SK-N-SH (cell line): ENCODE data around the gene RFX4. TPM values are rescaled to one million over a fixed set of nuclear protein-coding genes. Genes with fewer than 3 reads are reported as not detected.

Experiments
- CTCF ChIA-PET: fragments of 300-600, 350-600 bp; formaldehyde crosslinking; extraction: SDS; loops from one replicate; lab custom pipeline; 2021; lab: Yijun Ruan, JAX
- POLR2A ChIA-PET: fragments of 350-600 bp; sonication (Branson Sonifier 250); formaldehyde crosslinking; extraction: SDS; loops from one replicate; lab custom pipeline; 2020; ENCODE audit warnings: antibody characterized with exemption, inconsistent platforms; lab: Yijun Ruan, JAX
- DNase-seq: peaks from one replicate; pipeline ENCODE4 v3.0.0; 2012
- H2AFZ ChIP-seq: fragments of 200-600 bp; sonication (generic); 2 replicates; pipeline ENCODE4 v1.8.1; 2016; ENCODE audit warnings: antibody characterized with exemption, mild to moderate bottlenecking, low read depth
- H3F3A ChIP-seq: fragments of 200-600 bp; sonication (generic); replicated peaks from 2 replicates; pipeline ENCODE3; 2016; ENCODE audit warnings: antibody characterized with exemption, mild to moderate bottlenecking; ENCODE audit not compliant: insufficient read depth
- H3K27ac ChIP-seq, 2 experiments: fragments of 200-500 bp in 1 of 2; fragments of 200-600 bp in 1 of 2; sonication (Bioruptor generic) in 1 of 2; sonication (generic), shearing (Covaris generic) in 1 of 2; 2 replicates each; pipeline versions ENCODE4 v1.5.1 to v1.6.1; 2014 to 2016; ENCODE audit warnings: low read depth in 2 of 2, inconsistent platforms in 1 of 2, low read length in 1 of 2, mild to moderate bottlenecking in 1 of 2, mixed read lengths in 1 of 2
- H3K27me3 ChIP-seq: fragments of 200-600 bp; sonication (generic), shearing (Covaris generic); 2 replicates; pipeline ENCODE4 v1.6.1; 2016; ENCODE audit warnings: mixed run types; ENCODE audit not compliant: insufficient read depth
- H3K36me3 ChIP-seq, 2 experiments: fragments of 200-500 bp in 1 of 2; fragments of 200-600 bp in 1 of 2; sonication (Bioruptor generic) in 1 of 2; sonication (generic) in 1 of 2; replicated peaks in 1 of 2; 2 replicates each; pipeline versions ENCODE3 to v1.5.1; 2014 to 2016; ENCODE audit warnings: low read length in 1 of 2, mild to moderate bottlenecking in 1 of 2; ENCODE audit not compliant: insufficient read depth in 2 of 2, control insufficient read depth in 1 of 2
- H3K4me1 ChIP-seq, 2 experiments: fragments of 200-500 bp in 1 of 2; fragments of 200-600 bp in 1 of 2; sonication (Bioruptor generic) in 1 of 2; sonication (generic), shearing (Covaris generic) in 1 of 2; 2 replicates each; pipeline versions ENCODE4 v1.5.1 to v1.6.1; 2014 to 2016; ENCODE audit warnings: low read depth in 1 of 2, low read length in 1 of 2, mixed run types in 1 of 2; ENCODE audit not compliant: insufficient read depth in 2 of 2, control insufficient read depth in 1 of 2
- H3K4me2 ChIP-seq: fragments of 200-600 bp; sonication (generic), shearing (Covaris generic); 2 replicates; pipeline ENCODE4 v1.6.1; 2017; ENCODE audit warnings: mixed run types
- H3K4me3 ChIP-seq, 2 experiments: fragments of 200-500 bp in 1 of 2; fragments of 200-600 bp in 1 of 2; sonication (Bioruptor generic) in 1 of 2; sonication (generic), shearing (Covaris generic) in 1 of 2; 2 replicates each; pipeline versions ENCODE4 v1.5.1 to v1.8.1; 2014 to 2016; ENCODE audit warnings: low read depth in 2 of 2, inconsistent platforms in 1 of 2, low read length in 1 of 2, mild to moderate bottlenecking in 1 of 2, mixed read lengths in 1 of 2, moderate library complexity in 1 of 2
- H3K79me2 ChIP-seq: fragments of 200-600 bp; sonication (generic); 2 replicates; pipeline ENCODE4 v1.8.1; 2017; ENCODE audit warnings: mild to moderate bottlenecking; ENCODE audit not compliant: insufficient read depth
- H3K9ac ChIP-seq: fragments of 200-600 bp; sonication (generic); 2 replicates; pipeline ENCODE4 v1.6.1; 2017; ENCODE audit warnings: mixed run types
- H3K9me2 ChIP-seq: fragments of 200-600 bp; sonication (generic); 2 replicates; pipeline ENCODE4 v1.6.1; 2017; ENCODE audit warnings: mixed run types
- H3K9me3 ChIP-seq: fragments of 200-600 bp; sonication (generic); 2 replicates; pipeline ENCODE4 v1.6.1; 2017; ENCODE audit warnings: mixed run types, mild to moderate bottlenecking, moderate library complexity
- H4K20me1 ChIP-seq: fragments of 200-600 bp; sonication (generic); 2 replicates; pipeline ENCODE4 v1.6.1; 2017; ENCODE audit warnings: mild to moderate bottlenecking, mixed run types; ENCODE audit not compliant: insufficient read depth
- CHD2 ChIP-seq: fragments of 150-350 bp; IDR thresholded peaks from 2 replicates; pipeline ENCODE4 v1.6.1; 2018; ENCODE audit warnings: low read length; ENCODE audit not compliant: partially characterized antibody
- EP300 ChIP-seq, 2 experiments: IDR thresholded peaks; 2 replicates each; pipeline versions ENCODE4 v1.4.0 to v1.6.1; 2012; ENCODE audit warnings: borderline replicate concordance in 1 of 2, low read depth in 1 of 2, low read length in 1 of 2
- EZH2phosphoT487 ChIP-seq: fragments of 200-600 bp; sonication (generic); IDR thresholded peaks from 2 replicates; pipeline ENCODE4 v1.6.1; 2017; ENCODE audit warnings: low read depth, mixed run types, mild to moderate bottlenecking, antibody characterized with exemption, moderate library complexity, borderline replicate concordance
- FOSL2 ChIP-seq: IDR thresholded peaks from 2 replicates; pipeline ENCODE4 v1.4.0; 2012; ENCODE audit warnings: low read depth, mild to moderate bottlenecking, moderate library complexity, borderline replicate concordance
- FOXM1 ChIP-seq: IDR thresholded peaks from 2 replicates; pipeline ENCODE4 v1.4.0; 2012; ENCODE audit warnings: low read depth, mild to moderate bottlenecking
- GABPA ChIP-seq: IDR thresholded peaks from 2 replicates; pipeline ENCODE4 v1.4.0; 2012; ENCODE audit warnings: low read depth, mild to moderate bottlenecking
- GATA2 ChIP-seq: sonication (generic); formaldehyde crosslinking; IDR thresholded peaks from 2 replicates; pipeline ENCODE4 v1.5.0; 2020; ENCODE audit warnings: mild to moderate bottlenecking, missing genetic modification reagents
- JUND ChIP-seq: IDR thresholded peaks from 2 replicates; pipeline ENCODE4 v1.4.0; 2012
- MEF2A ChIP-seq: IDR thresholded peaks from 2 replicates; pipeline ENCODE4 v1.4.0; 2012; ENCODE audit warnings: low read depth, borderline replicate concordance
- MXI1 ChIP-seq: IDR thresholded peaks from 2 replicates; pipeline ENCODE4 v1.6.1; 2012; ENCODE audit warnings: mild to moderate bottlenecking, low read depth, low read length, improper control_type of control experiment
- NFIC ChIP-seq: IDR thresholded peaks from 2 replicates; pipeline ENCODE4 v1.4.0; 2012; ENCODE audit warnings: borderline replicate concordance
- TCF12 ChIP-seq: IDR thresholded peaks from 2 replicates; pipeline ENCODE4 v1.4.0; 2012
- TEAD4 ChIP-seq: IDR thresholded peaks from 2 replicates; pipeline ENCODE4 v1.4.0; 2012; ENCODE audit warnings: mild to moderate bottlenecking, borderline replicate concordance; ENCODE audit not compliant: insufficient read depth
- YY1 ChIP-seq: IDR thresholded peaks from 2 replicates; pipeline ENCODE4 v1.4.0; 2012; ENCODE audit warnings: low read depth, mild to moderate bottlenecking
- WGBS: methylation state at CpG from one replicate; pipeline ENCODE4 v1.1.6; 2017; ENCODE audit warnings: low lambda C conversion rate; 5-methylcytosine and 5-hydroxymethylcytosine counted together
- polyA plus RNA-seq, 3 experiments: library from polyadenylated mRNA; depleted of rRNA; stranded (reverse); fragments of >200 nt; gene quantifications; 2 replicates each; pipeline ENCODE4 v1.2.3, GENCODE V29; 2012
- TF ChIP-seq, protein P1 (sequence below): IDR thresholded peaks from 2 replicates; pipeline ENCODE4; 2012
- TF ChIP-seq, protein P2 (sequence below): fragments of 200-600 bp; sonication (generic); IDR thresholded peaks from 2 replicates; pipeline ENCODE4 v1.6.1; 2017; ENCODE audit warnings: antibody characterized with exemption, mild to moderate bottlenecking, moderate library complexity
- TF ChIP-seq, protein P3 (sequence below): IDR thresholded peaks from 2 replicates; pipeline ENCODE4 v1.4.0; 2012; ENCODE audit warnings: low read depth, borderline replicate concordance
- TF ChIP-seq, protein P4 (sequence below): IDR thresholded peaks from 2 replicates; pipeline ENCODE4 v1.6.1; 2012; ENCODE audit warnings: mild to moderate bottlenecking, low read depth, low read length, moderate library complexity
- TF ChIP-seq, protein P5 (sequence below): IDR thresholded peaks from 2 replicates; pipeline ENCODE4 v1.4.0; 2012; ENCODE audit warnings: low read depth

The RFX4 gene
- polyA plus RNA-seq, 1 of the 3 experiments (the other 2 are of a cell fraction) = not detected

DNA sequence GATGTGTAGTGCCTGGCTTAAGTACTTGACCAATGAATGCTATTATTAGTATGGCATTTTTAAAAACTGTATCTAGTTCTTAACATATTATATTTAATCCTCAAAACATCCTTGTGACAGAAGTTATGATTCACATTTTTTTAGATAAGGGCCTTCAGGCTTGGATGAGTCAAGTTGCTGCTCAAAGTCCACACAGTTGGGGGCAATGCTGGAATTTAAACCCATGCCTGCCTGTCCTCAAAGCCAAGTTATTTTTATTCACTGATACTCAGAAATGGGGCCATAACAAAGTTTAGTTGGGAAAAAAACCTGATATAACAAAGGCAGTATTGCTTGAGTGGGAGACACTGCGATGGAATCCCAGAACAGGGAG is 50.6 kb downstream of the RFX4 start:
- CTCF ChIA-PET = no interaction called here
- no peaks in the 10 kb centered on the region for H3K36me3 ChIP-seq
- TF ChIP-seq JUND (peak; percentile 63), FOXM1 (no peak), CHD2 (no peak), YY1 (no peak), TCF12 (peak; percentile 70), FOSL2 (peak; percentile 72), NFIC (peak; percentile 55; the same call in 1 of the 2 replicates), GABPA (no peak), EP300 (IDR thresholded peaks at IDR 0.05; ENCODE audit: borderline replicate concordance in 1 of 2, low read depth in 1 of 2, low read length in 1 of 2) (0 out of 4 replicates have a peak, but pooled peaks of 1 of the 2 experiments have one; percentile 59), TEAD4 (0 out of 2 replicates have a peak, but pooled peaks have one; percentile 39), MEF2A (peak; percentile 34; the same call in 1 of the 2 replicates)
- TF ChIP-seq, protein P1, sequence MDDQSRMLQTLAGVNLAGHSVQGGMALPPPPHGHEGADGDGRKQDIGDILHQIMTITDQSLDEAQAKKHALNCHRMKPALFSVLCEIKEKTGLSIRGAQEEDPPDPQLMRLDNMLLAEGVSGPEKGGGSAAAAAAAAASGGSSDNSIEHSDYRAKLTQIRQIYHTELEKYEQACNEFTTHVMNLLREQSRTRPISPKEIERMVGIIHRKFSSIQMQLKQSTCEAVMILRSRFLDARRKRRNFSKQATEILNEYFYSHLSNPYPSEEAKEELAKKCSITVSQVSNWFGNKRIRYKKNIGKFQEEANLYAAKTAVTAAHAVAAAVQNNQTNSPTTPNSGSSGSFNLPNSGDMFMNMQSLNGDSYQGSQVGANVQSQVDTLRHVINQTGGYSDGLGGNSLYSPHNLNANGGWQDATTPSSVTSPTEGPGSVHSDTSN = peak; percentile 62
- H3K27me3 ChIP-seq = no peaks in the 10 kb centered on the region
- 75% methylated on average over 1 of the region's 1 CpG for WGBS
- POLR2A ChIA-PET = no interaction called here
- H3F3A ChIP-seq = peaks cover 4% of the 10 kb centered on the region
- no peak overlapping the region for H3K4me3 ChIP-seq
- no peaks in the 10 kb centered on the region for H3K9me2 ChIP-seq
- H3K79me2 ChIP-seq = no peaks in the 10 kb centered on the region
- DNase-seq = no peak
- no peak overlapping the region for H3K4me2 ChIP-seq
- H3K4me1 ChIP-seq = peaks cover 2 to 6% of the 10 kb centered on the region in 2 experiments; a peak in 2 of 4 replicates
- H4K20me1 ChIP-seq = no peaks in the 10 kb centered on the region
- H3K27ac ChIP-seq = peak overlapping the region in 1 of 2 experiments; percentile 37; a peak in 1 of 4 replicates
- H3K9me3 ChIP-seq = no peaks in the 10 kb centered on the region
- H3K9ac ChIP-seq = no peak overlapping the region
- H2AFZ ChIP-seq = no peak overlapping the region

DNA sequence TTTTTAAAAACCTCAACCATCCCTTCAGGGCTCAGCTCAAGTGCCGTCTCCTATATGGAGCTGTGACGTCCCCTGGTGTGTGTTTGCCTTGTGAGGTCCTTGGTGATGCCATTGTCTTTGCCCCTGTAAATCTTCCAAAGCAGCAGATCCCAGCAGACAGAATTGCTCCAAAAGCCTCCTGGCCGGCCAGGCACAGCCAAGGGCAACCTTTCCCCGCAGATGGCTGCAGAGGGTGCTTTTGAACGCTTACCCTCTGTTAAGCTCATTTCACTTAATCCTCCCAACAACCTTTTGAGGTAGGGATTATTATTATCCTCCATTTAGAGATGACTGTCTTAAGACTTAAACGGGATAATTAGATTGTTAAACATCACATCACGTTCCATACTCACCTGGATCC is 51.4 kb downstream of the RFX4 start:
- WGBS = 68% methylated on average over 7 of the region's 7 CpGs
- no peak for DNase-seq
- no peak overlapping the region for H2AFZ ChIP-seq
- H3K27ac ChIP-seq = no peak overlapping the region
- H3K4me2 ChIP-seq = no peak overlapping the region
- H3K9me2 ChIP-seq = no peaks in the 10 kb centered on the region
- H3K9me3 ChIP-seq = no peaks in the 10 kb centered on the region
- H4K20me1 ChIP-seq = no peaks in the 10 kb centered on the region
- H3K4me1 ChIP-seq = peaks cover 2 to 6% of the 10 kb centered on the region in 2 experiments; a peak in 2 of 4 replicates
- no peaks in the 10 kb centered on the region for H3K27me3 ChIP-seq
- ChIA-PET POLR2A (no interaction called here), CTCF (interaction anchor here (1.4 kb wide), 1 partner anchor 59 kb away, joined by 3 read pairs; no protein-coding TSS in a partner anchor)
- no peak overlapping the region for H3K4me3 ChIP-seq
- H3K9ac ChIP-seq = no peak overlapping the region
- H3K36me3 ChIP-seq = no peaks in the 10 kb centered on the region
- H3K79me2 ChIP-seq = no peaks in the 10 kb centered on the region
- peaks cover 4% of the 10 kb centered on the region for H3F3A ChIP-seq
- TF ChIP-seq GATA2 (no peak), FOXM1 (no peak), TEAD4 (no peak), MXI1 (no peak), FOSL2 (no peak), EZH2phosphoT487 (no peak), YY1 (no peak)
- TF ChIP-seq, protein P2, sequence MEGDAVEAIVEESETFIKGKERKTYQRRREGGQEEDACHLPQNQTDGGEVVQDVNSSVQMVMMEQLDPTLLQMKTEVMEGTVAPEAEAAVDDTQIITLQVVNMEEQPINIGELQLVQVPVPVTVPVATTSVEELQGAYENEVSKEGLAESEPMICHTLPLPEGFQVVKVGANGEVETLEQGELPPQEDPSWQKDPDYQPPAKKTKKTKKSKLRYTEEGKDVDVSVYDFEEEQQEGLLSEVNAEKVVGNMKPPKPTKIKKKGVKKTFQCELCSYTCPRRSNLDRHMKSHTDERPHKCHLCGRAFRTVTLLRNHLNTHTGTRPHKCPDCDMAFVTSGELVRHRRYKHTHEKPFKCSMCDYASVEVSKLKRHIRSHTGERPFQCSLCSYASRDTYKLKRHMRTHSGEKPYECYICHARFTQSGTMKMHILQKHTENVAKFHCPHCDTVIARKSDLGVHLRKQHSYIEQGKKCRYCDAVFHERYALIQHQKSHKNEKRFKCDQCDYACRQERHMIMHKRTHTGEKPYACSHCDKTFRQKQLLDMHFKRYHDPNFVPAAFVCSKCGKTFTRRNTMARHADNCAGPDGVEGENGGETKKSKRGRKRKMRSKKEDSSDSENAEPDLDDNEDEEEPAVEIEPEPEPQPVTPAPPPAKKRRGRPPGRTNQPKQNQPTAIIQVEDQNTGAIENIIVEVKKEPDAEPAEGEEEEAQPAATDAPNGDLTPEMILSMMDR = no peak
- TF ChIP-seq, protein P3, sequence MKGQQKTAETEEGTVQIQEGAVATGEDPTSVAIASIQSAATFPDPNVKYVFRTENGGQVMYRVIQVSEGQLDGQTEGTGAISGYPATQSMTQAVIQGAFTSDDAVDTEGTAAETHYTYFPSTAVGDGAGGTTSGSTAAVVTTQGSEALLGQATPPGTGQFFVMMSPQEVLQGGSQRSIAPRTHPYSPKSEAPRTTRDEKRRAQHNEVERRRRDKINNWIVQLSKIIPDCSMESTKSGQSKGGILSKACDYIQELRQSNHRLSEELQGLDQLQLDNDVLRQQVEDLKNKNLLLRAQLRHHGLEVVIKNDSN = no peak
- TF ChIP-seq, protein P4, sequence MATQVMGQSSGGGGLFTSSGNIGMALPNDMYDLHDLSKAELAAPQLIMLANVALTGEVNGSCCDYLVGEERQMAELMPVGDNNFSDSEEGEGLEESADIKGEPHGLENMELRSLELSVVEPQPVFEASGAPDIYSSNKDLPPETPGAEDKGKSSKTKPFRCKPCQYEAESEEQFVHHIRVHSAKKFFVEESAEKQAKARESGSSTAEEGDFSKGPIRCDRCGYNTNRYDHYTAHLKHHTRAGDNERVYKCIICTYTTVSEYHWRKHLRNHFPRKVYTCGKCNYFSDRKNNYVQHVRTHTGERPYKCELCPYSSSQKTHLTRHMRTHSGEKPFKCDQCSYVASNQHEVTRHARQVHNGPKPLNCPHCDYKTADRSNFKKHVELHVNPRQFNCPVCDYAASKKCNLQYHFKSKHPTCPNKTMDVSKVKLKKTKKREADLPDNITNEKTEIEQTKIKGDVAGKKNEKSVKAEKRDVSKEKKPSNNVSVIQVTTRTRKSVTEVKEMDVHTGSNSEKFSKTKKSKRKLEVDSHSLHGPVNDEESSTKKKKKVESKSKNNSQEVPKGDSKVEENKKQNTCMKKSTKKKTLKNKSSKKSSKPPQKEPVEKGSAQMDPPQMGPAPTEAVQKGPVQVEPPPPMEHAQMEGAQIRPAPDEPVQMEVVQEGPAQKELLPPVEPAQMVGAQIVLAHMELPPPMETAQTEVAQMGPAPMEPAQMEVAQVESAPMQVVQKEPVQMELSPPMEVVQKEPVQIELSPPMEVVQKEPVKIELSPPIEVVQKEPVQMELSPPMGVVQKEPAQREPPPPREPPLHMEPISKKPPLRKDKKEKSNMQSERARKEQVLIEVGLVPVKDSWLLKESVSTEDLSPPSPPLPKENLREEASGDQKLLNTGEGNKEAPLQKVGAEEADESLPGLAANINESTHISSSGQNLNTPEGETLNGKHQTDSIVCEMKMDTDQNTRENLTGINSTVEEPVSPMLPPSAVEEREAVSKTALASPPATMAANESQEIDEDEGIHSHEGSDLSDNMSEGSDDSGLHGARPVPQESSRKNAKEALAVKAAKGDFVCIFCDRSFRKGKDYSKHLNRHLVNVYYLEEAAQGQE = no peak
- TF ChIP-seq, protein P5, sequence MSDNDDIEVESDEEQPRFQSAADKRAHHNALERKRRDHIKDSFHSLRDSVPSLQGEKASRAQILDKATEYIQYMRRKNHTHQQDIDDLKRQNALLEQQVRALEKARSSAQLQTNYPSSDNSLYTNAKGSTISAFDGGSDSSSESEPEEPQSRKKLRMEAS = no peak
- TF ChIP-seq, protein P1 = no peak
